Pancreas (tissue), 10 donors: ENCODE measurements around the gene TEC. TPM values are rescaled to one million over a fixed set of nuclear protein-coding genes. Genes with fewer than 3 reads are reported as not detected.
A peak's percentile ranks its signal among the peaks of the same experiment; 100 is the strongest.

ENCODE experiments used
- ATAC-seq, 4 donors: fragments of 200-7000 bp; cut with Tn5 transposase; one replicate each; pipeline versions ENCODE4 v1.8.0 to v1.9.1; 2020; ENCODE audit warnings: mild to moderate bottlenecking in 4 of 4, moderate library complexity in 4 of 4
- DNase-seq, 6 donors: peaks; one replicate each; pipeline ENCODE4 v3.0.0-alpha.2; 2020
- FAIRE-seq: peaks from 2 replicates; lab custom pipeline; 2012; peaks lifted over from hg19 to GRCh38; lab: Jason Lieb, UNC
- H3K27ac ChIP-seq, 4 donors: fragments of 200-600 bp; sonication (generic); 1 replicate in 3 of 4; 2 replicates in 1 of 4; pipeline versions ENCODE4 v1.5.0 to v1.8.0; 2020
- H3K27me3 ChIP-seq, 4 donors: fragments of 200-600 bp; one replicate each; pipeline ENCODE4 v1.8.0; 2021
- H3K36me3 ChIP-seq, 3 donors: fragments of 200-600 bp; sonication (generic) in 1 of 3; one replicate each; pipeline versions ENCODE4 v1.5.0 to v1.8.0; 2020 to 2021
- H3K4me1 ChIP-seq, 3 donors: fragments of 200-600 bp; one replicate each; pipeline ENCODE4 v1.8.0; 2021
- H3K4me3 ChIP-seq, 4 donors: fragments of 200-600 bp; sonication (generic) in 2 of 4; one replicate each; pipeline versions ENCODE4 v1.5.0 to v1.8.0; 2020 to 2021
- H3K9me3 ChIP-seq, 4 donors: fragments of 200-600 bp; one replicate each; pipeline ENCODE4 v1.8.0; 2021
- CTCF ChIP-seq, 4 donors: fragments of 200-600 bp; sonication (generic) in 3 of 4; IDR thresholded peaks; one replicate each; pipeline versions ENCODE4 v1.5.0 to v1.8.0; 2021; ENCODE audit warnings: antibody characterized with exemption in 4 of 4
- WGBS, 2 donors: extraction: QIAGEN DNeasy Blood & Tissue Kit; methylation state at CpG; one replicate each; pipeline ENCODE4 v1.1.7; 2013; 5-methylcytosine and 5-hydroxymethylcytosine counted together
- intact Hi-C, 3 donors: fragments of 100-400 bp; cut with DNase I; formaldehyde crosslinking; loops; one replicate each; pipeline versions ENCODE4 v1.11.1 to v1.14.2; 2022
- polyA plus RNA-seq, 2 donors: library from polyadenylated mRNA; stranded (reverse); fragments of 200-250 nt; gene quantifications; one replicate each; pipeline ENCODE4 v1.2.3, GENCODE V29; 2013
- total RNA-seq, 6 donors: library from RNA; stranded (reverse); fragmentation: NEBNext Ultra II Directional in 4 of 6; extraction: Animal tissue kit (Norgen Biotek cat#: 25700) in 4 of 6; gene quantifications; one replicate each; pipeline versions ENCODE4 v1.2.1 to v1.2.4, GENCODE V29; 2021 to 2023
- donor health status: healthy with polysubstance abuse.
- donor health status: DM: no; HTN: no; CAD: no; lungs with moderate emphysema.
- donor health status: DM: no; HTN: no; CAD: no.
- donor health status: control.
- donor health status: control.
- donor health status: Bipolar disorder and iron deficiency.
- donor health status: DM: yes; HTN: yes; CAD: no.
- donor health status: DM: no; HTN: no; CAD: no.
- donor health status: DM: no; HTN: no; CAD: no.
- donor health status: DM: yes; HTN: yes; CAD: no.

The TEC gene
- total and polyA plus RNA-seq, 8 donors: 0.49 to 3.0 (median 0.97) TPM

GRCh38 chr4:48131736-48132135 is 137.9 kb downstream of the TEC start:
- no peak for TF ChIP-seq CTCF (IDR thresholded peaks at IDR 0.05)

GRCh38 chr4:48130100-48130499 is 139.5 kb downstream of the TEC start:
- intact Hi-C loops: no loop called here
- no peaks in the 10 kb centered on the region for H3K36me3 ChIP-seq
- H3K4me3 ChIP-seq: no peak overlapping the region
- no peak for DNase-seq
- peaks cover 7 to 13% (median 11%) of the 10 kb centered on the region in 3 donors for H3K4me1 ChIP-seq
- H3K9me3 ChIP-seq: no peaks in the 10 kb centered on the region
- TF ChIP-seq CTCF (IDR thresholded peaks at IDR 0.05): no peak
- no peak overlapping the region for H3K27ac ChIP-seq
- no peak for ATAC-seq
- 89 to 90% methylated on average over 7 of the region's 7 CpGs for WGBS, 2 donors
- H3K27me3 ChIP-seq: no peaks in the 10 kb centered on the region
- FAIRE-seq: no peak

More at GRCh38 chr4:48131736-48132135, 137.9 kb downstream of the TEC start:
- Histone ChIP-seq H3K4me1 (peaks cover 7 to 13% (median 11%) of the 10 kb centered on the region in 3 donors), H3K36me3 (no peaks in the 10 kb centered on the region), H3K27me3 (no peaks in the 10 kb centered on the region), H3K4me3 (no peak overlapping the region), H3K9me3 (no peaks in the 10 kb centered on the region), H3K27ac (no peak overlapping the region)
- DNase-seq (no peak), FAIRE-seq (no peak), ATAC-seq (peak; percentile 50 to 69 (median 60))
- WGBS, 2 donors: 18 to 23% methylated on average over 4 of the region's 4 CpGs
- intact Hi-C loops: no loop called here

GRCh38 chr4:48129307-48130014 is 140.2 kb downstream of the TEC start:
- Histone ChIP-seq H3K4me1 (peaks cover 7 to 13% (median 11%) of the 10 kb centered on the region in 3 donors), H3K27me3 (no peaks in the 10 kb centered on the region), H3K36me3 (no peaks in the 10 kb centered on the region), H3K27ac (no peak overlapping the region), H3K9me3 (no peaks in the 10 kb centered on the region), H3K4me3 (no peak overlapping the region)
- TF ChIP-seq CTCF (IDR thresholded peaks at IDR 0.05): no peak
- intact Hi-C loops: no loop called here
- FAIRE-seq (no peak), ATAC-seq (no peak), DNase-seq (peak in 1 of 6 donors; percentile 29)
- 41 to 52% methylated on average over 9 of the region's 9 CpGs for WGBS, 2 donors

GRCh38 chr4:48127682-48128404 is 141.8 kb downstream of the TEC start:
- H3K4me1 ChIP-seq: peaks cover 7 to 13% (median 11%) of the 10 kb centered on the region in 3 donors
- TF ChIP-seq CTCF (IDR thresholded peaks at IDR 0.05): peak in 3 of 4 donors; percentile 17 to 42 (median 30)
- 20 to 26% methylated on average over 13 of the region's 13 CpGs for WGBS, 2 donors
- H3K27ac ChIP-seq: peak overlapping the region in 2 of 4 donors; percentile 11 to 20
- no peaks in the 10 kb centered on the region for H3K27me3 ChIP-seq
- H3K36me3 ChIP-seq: no peaks in the 10 kb centered on the region
- intact Hi-C loops: no loop called here
- H3K9me3 ChIP-seq: no peaks in the 10 kb centered on the region
- peak overlapping the region in 1 of 4 donors; percentile 31 for H3K4me3 ChIP-seq
- DNase-seq (peak in 5 of 6 donors; percentile 25 to 60 (median 47)), FAIRE-seq (no peak), ATAC-seq (peak; percentile 58 to 87 (median 84))
